ENCODE data around the gene CD59.
"Not testable (repeated sequence)": the region's sequence is repeated elsewhere in the genome, so short reads cannot be mapped to it uniquely, and the experiment has no call there.

Gene CD59

DNA sequence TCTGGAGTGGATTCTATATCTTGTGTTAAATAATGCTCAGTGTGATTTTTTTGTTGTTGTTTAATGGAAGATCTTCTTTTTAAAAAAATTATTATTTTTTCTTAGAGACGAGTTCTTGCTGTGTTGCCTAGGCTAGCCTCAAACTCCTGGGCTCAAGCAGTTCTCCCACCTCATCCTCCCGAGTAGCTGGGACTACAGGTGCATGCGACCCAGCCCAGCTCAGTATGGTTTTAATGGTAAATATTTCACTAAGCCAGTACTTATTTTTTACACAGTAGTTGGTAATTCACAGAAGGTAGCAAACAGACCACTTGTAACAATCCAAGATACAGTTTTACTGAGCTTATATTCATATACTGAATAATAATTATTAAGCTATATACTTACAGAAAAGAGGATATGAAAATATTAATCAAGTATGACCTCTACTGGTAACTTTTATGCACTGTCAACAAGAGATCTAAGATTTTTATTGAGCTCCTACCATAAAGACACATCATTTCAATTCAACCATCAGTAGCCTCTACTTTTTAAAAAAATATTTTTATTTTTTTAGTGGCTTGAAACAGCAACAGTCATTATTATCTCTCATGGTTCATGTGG is 6.1 kb upstream of the CD59 start:
- DNase-seq (ENCODE audit: low read depth): no peak

DNA sequence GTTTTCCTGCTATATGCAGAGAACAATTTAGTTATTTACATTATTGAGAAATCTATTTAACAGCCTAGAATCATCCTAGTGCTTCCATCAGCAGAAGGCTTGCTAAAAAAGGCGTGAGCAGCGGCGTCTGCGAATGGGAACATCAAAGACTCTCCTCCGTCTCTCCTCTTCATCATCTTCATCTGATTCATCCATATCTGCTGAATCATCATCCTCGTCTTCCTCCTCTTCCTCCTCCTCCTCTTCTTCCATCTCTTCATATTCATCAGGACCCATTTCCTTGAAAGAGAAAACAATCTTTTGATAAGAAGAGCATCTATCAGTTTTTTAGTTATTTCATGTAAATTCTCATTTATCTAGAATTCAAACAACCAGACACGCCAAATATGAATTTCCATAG is 5.6 kb upstream of the CD59 start:
- DNase-seq (ENCODE audit: low read depth): no peak

DNA sequence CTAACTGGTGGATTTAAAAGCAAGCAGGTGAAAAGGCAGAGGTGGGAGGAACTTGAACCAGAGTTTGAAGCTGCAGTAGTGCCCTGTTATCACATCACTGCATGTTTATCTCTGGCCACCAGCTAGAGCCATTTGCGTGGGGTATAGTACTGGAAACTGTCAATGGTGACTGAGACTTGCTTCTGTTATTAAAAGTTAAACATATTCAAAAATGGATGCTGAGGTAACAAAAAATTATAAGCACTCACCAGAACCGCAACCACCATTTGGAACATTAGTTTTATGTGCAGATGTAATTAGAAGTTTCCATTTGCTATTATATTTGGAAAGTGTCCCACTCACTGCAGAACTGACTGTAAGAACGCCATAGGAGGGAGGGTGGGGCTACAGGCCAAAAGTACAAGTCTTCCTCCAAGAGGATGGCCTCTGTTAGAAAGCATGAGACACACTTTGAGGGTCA is 1.2 kb upstream of the CD59 start:
- no peak for DNase-seq (ENCODE audit: low read depth)

GRCh38 chr11:33735271-33736147 is 714 bp downstream of the CD59 start:
- no peak for DNase-seq (ENCODE audit: low read depth)

DNA sequence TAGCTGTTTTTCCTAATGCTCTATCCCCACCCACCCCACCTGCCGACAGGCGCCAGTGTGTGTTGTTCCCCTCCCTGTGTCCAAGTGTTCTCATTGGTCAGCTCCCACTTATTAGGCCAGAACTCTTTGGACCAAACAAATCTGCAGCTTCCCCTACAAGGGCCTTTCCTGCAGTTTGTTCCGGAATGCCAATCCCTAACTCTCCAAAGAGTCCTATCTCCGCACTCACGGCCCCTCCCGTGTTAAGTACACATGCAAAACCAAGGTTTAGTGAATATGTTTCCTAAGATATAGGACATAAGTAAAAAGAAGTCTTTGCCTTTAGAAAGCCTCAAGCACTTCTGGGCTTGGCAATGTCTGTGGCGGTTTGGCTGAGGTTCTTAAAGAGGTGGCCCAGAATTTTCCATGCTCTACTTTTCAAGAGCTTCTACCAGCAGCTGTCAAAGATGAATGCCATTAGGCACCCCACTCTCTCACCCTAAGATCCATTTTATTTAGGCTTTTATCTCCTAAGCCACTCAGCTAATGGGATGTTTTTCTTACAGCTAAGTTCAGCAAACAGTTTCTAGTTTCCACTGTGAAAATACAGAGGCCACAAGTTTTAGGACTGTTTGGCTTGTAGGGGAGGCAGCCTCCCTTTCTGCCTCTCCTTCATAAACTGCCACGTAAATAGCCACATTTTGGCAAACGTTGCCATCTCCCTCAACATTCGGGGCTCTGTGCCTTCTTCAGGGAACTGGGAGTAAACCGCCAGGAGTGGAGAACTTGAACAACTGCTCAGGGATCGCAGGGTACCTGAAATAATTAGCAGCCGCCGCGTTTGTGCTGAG is 1.6 kb downstream of the CD59 start:
- no peak for DNase-seq (ENCODE audit: low read depth)

GRCh38 chr11:33733980-33734379 is 2.2 kb downstream of the CD59 start:
- no peak for DNase-seq (ENCODE audit: low read depth)

DNA sequence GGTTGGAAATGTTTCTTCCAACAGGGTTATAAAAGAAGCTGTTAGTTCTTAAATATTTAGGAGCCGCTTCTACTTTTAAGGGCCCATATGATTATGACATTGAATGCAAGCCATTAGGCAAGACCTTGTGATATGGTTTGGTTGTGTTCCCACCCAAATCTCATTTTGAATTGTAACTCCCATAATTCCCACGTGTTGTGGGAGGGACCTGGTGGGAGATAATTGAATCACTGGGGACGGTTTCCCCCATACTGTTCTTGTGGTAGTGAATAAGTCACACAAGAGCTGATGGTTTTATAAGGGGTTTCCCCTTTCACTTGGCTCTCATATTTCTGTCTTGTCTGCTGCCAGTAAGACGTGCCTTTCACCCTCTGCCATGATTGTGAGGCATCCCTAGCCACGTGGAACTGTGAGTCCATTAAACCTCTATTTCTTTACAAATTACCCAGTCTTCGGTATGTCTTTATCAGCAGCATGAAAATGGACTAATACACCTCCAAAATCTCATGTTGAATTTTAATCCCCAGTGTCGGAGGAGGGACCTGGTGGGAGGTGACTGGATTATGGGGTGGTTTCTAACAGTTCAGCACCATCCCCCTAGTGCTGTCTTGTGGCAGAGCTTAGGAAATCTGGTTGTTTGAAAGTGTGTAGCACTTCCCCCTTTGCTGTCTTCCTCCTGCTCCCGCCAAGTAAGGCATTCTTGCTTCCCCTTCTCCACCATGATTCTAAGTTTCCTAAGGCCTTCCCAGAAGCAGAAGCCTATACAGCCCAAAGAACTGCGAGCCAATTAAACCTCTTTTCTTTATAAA is 4.3 kb downstream of the CD59 start:
- DNase-seq (ENCODE audit: low read depth): no peak

DNA sequence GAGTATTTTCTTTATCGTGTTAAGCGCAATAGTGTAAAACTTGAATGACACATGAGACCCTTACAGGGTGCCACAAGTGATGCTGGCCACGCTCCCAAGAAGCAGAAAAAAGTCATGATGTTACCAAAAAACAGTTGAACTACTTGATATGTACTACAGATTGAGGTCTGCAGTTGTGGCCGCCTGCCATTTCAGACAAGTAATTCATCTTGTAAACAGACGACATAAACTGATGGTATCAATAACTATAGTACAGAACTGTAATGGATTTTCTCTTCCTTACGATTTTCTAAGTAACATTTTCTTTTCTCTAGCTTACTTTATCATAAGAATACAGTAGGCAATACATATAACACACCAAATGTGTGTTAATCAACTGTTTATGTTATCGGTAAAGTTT is 5.5 kb downstream of the CD59 start:
- no peak for DNase-seq (ENCODE audit: low read depth)

GRCh38 chr11:33729072-33729664 is 7.1 kb downstream of the CD59 start:
- DNase-seq (ENCODE audit: low read depth): not testable (repeated sequence)

GRCh38 chr11:33727539-33727938 is 8.7 kb downstream of the CD59 start:
- not testable (repeated sequence) for DNase-seq (ENCODE audit: low read depth)

DNA sequence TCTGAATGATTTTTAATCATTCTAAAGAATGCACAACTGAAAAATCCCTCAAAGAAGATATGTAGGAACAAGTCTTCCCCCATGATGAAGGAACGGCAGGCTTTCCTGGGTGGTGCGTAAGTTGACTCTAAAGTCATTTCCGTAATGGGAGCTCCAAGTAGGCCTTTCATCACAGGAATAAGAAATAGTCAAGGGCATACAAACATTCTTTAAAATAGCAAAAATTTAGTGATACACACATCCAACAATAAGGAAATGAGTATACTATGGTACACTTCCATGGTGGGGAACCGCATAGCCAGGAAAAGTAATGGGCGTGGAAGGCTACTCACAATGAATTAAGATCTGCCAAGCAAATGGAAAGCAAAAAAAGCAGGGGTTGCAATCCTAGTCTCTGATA is 10.7 kb downstream of the CD59 start:
- DNase-seq (ENCODE audit: low read depth): no peak

- no peak for DNase-seq (ENCODE audit: low read depth)
Observed at GRCh38 chr11:33724644-33725035, 11.6 kb downstream of the CD59 start.

GRCh38 chr11:33723238-33723881 is 12.9 kb downstream of the CD59 start:
- no peak for DNase-seq (ENCODE audit: low read depth)

GRCh38 chr11:33722590-33723234 is 13.5 kb downstream of the CD59 start:
- no peak for DNase-seq (ENCODE audit: low read depth)

DNA sequence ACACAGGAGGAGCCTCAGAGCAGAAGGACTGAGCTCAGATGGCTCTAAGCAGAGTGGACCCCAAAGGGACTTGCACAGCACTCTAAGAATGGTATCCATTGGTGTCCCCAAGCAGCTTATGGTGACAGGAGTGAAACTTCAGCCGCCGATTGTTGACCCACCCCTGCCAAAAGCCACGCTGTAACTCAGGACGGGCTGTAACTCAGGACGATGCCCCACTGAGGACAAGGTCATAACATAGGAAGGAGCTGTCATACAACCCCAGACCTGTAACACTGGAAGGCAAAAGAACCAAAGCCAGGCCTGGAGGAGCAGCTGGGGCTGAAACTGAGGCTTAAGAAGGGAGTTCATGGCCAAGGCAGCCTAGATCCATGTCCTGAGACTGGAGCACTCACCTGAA is 14.2 kb downstream of the CD59 start:
- DNase-seq (ENCODE audit: low read depth): no peak

GRCh38 chr11:33721426-33721825 is 14.8 kb downstream of the CD59 start:
- DNase-seq (ENCODE audit: low read depth): no peak

GRCh38 chr11:33719587-33719986 is 16.6 kb downstream of the CD59 start:
- DNase-seq (ENCODE audit: low read depth): no peak

GRCh38 chr11:33718440-33718839 is 17.8 kb downstream of the CD59 start:
- DNase-seq (ENCODE audit: low read depth): no peak

DNA sequence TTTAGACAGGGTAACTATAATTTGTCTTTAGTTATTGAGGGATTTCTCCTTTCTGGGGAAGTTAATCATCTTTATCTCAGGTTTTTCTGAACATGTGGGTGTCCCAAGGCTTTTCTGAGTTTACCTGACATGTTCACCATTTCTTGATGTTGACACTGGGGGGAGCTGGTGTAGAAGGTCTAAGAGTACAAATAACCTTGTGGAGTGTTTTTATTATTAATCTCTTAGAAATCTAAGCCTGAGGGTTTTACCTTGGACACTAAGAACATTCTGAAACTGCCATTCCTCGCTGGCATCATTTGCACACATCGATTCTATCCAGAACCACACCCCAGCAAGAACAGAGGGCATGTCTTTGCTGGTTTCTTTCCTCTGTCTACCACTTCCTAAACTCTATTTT is 20.0 kb downstream of the CD59 start:
- DNase-seq (ENCODE audit: low read depth): no peak

DNA sequence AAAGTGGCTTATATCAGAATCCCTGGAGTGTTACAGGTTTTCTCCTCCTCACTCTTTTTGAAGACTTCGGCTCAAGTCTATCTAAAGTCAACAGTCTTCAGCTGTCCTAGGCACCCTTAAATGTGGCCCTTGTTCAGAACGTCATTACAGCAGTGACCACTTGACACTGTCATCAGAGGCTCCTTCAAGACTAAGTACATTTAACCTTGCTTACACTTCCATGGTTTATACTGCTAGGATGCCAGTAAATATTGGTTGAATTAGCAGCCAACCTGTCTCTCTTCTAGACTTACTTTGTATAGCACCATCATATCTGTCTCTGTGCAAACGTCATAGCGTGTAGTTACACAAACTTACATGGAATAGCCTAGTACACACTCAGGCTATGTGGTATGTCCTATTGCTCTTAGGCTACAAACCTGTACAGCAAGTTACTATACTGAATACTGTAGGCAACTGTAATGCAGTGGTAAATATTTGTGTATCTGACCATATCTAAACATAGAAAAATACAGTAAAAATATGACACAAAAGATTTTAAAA is 22.3 kb downstream of the CD59 start:
- DNase-seq (ENCODE audit: low read depth): no peak

Data from activated gamma-delta T cell treated with anti-CD3 and anti-CD28 coated beads, Interleukin-2, amount 50 U/mL, for 16 hours (primary cell).